GM18505 (cell line): ENCODE results near the gene PM20D1.
"Not testable (repeated sequence)": the region's sequence is repeated elsewhere in the genome, so short reads cannot be mapped to it uniquely, and the experiment has no call there.

Experiments
- ATAC-seq: cut with Tn5 transposase; IDR thresholded peaks from one replicate; pipeline ENCODE4 v1.9.1; 2021; ENCODE audit not compliant: unreplicated experiment
- POLR2A ChIP-seq: IDR thresholded peaks from 4 replicates; pipeline ENCODE4 v1.6.1; 2011; ENCODE audit warnings: borderline replicate concordance; ENCODE audit not compliant: insufficient read depth, insufficient read length; ENCODE audit errors: extremely low read depth

PM20D1 gene, protein sequence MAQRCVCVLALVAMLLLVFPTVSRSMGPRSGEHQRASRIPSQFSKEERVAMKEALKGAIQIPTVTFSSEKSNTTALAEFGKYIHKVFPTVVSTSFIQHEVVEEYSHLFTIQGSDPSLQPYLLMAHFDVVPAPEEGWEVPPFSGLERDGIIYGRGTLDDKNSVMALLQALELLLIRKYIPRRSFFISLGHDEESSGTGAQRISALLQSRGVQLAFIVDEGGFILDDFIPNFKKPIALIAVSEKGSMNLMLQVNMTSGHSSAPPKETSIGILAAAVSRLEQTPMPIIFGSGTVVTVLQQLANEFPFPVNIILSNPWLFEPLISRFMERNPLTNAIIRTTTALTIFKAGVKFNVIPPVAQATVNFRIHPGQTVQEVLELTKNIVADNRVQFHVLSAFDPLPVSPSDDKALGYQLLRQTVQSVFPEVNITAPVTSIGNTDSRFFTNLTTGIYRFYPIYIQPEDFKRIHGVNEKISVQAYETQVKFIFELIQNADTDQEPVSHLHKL

DNA sequence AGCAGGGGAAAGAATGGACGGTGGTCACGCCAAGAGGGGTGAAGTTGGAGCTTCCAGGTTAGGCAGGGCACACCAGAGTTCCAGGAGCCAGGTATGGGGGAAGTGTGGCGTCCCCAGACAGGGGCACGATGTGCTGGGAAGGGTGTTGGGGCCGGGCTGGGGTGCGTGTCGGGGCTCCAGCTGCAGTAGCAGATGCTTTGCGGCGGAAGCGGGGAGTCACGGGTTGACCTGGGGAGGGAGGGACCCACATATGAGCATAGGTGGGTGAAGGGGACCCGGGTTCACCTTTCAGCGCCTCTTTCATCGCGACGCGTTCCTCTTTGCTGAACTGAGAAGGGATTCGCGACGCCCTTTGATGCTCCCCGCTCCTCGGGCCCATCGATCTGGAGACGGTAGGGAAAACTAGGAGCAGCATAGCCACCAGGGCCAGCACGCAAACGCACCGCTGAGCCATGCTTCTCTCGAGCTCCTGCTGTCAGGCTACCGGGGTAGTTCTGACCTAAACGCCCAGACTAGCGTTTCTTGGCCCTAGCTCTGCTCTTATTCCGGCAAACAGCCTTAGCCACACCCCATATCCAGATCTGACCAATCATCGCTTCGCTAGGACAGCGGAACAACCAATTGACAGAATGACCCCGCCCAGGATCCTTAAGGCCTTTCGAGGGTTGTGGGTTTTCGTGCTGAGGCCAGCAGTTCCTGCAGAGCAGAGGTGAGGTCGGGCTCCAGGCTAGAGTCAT lies at the start of gene PM20D1:
Gene PM20D1 (minus strand): TSS at position 514 of the 737 bp plus-strand sequence. CDS start 60 bp downstream, at position 454.
- no peak for ATAC-seq
- no peak for TF ChIP-seq POLR2A

DNA sequence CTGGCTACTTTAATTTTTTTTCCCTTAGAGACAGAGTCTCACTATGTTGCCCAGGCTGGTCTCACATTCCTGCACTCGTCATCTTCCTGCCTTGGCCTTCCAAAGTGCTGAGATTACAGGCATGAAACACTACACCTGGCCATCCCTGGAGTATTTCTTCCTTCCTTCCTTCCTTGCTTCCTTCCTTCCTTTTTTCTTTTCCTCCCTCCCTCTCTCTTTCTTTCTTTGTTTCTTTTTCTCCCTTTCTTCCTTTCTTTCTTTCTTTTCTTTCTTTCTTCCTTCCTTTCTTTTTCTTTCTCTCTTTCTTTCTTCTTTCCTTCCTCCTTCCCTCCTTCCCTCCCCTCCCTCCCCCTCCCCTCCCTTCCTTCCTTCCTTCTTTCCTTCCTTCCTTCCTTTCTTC lies 46.4 kb upstream of the PM20D1 start:
- ATAC-seq = no peak

GRCh38 chr1:205894119-205894518 lies 44.2 kb upstream of the PM20D1 start:
- ATAC-seq = not testable (repeated sequence)

More for the DNA sequence above, 46.4 kb upstream of the PM20D1 start:
- TF ChIP-seq POLR2A = no peak

- ATAC-seq = not testable (repeated sequence)
These were observed 42.2 kb upstream of the PM20D1 start for GRCh38 chr1:205892175-205892574.

GRCh38 chr1:205891481-205891880 lies 41.5 kb upstream of the PM20D1 start:
- ATAC-seq = not testable (repeated sequence)

DNA sequence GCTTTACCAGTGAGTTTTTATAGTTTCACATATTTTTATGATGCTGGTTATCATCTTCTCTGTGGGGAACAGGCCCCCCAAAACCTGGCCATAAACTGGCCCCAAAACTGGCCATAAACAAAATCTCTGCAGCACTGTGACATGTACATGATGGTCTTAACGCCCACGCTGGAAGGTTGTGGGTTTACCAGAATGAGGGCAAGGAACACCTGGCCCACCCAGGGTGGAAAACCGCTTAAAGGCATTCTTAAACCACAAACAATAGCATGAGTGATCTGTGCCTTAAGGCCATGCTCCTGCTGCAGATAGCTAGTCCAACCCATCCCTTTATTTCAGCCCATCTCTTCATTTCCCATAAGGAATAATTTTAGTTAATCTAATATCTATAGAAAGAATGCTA lies 40.7 kb upstream of the PM20D1 start:
- not testable (repeated sequence) for ATAC-seq

- not testable (repeated sequence) for ATAC-seq
These were observed 39.8 kb upstream of the PM20D1 start for GRCh38 chr1:205889706-205890105.

GRCh38 chr1:205889006-205889405 lies 39.1 kb upstream of the PM20D1 start:
- ATAC-seq = not testable (repeated sequence)

DNA sequence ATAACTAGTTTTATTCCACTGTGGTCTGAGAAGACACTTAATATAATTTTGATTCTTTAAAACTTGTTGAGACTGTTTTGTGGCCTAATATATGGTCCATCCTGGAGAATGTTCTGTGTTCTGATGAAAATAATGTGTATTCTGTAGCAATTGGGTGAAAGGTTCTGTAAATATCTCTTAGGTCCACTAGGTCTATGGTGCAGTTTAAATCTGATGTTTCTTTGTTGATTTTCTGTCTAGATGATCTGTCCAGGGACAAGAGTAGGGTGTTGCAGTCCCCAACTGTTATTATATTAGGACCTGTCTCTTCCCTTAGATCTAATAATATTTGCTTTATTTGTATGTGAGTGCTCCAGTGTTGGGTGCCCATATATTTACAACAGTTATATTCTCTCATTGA lies 33.9 kb upstream of the PM20D1 start:
- TF ChIP-seq POLR2A = no peak
- ATAC-seq = no peak

DNA sequence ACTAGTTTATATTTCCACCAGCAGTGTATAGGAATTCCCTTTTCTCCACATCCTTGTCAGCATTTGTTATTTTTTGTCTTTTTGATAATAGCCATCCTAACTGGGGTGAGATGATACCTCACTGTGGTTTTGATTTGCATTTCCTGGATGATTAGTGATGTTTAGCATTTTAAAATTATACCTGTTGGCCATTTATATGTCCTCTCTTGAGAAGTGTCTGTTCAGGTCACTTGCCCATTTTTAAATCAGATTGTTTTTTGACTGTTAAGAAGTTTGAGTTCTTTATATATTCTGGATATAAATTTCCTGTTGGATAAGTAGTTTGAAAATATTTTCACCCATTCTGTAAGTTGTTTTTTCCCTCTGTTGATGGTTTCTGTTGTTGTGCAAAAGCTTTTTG lies 31.0 kb upstream of the PM20D1 start:
- no peak for ATAC-seq
- TF ChIP-seq POLR2A = no peak

DNA sequence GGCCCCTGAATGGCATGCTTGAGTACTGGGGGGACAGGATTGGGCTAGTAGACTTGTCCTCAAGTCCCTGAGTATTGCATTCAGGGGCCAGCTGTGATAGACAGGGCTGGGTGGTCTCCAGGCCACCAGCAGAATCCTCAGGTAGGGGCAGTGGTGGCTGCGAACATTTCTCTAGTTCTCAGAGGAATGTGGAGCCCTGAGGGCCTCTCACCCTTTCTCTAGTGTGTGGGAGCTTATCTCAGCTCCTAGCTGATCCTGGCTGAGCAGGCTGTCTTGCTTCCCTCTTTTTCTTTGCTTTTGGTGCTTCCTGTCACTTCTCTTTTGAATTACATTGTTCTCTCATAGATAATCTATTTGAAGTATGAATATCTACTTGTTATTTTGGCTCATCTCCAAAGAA lies 30.0 kb upstream of the PM20D1 start:
- no peak for ATAC-seq
- TF ChIP-seq POLR2A = no peak

- ATAC-seq = no peak
- no peak for TF ChIP-seq POLR2A
These were observed 28.1 kb upstream of the PM20D1 start for GRCh38 chr1:205878026-205878425.

GRCh38 chr1:205873148-205873547 lies 23.2 kb upstream of the PM20D1 start:
- not testable (repeated sequence) for ATAC-seq

DNA sequence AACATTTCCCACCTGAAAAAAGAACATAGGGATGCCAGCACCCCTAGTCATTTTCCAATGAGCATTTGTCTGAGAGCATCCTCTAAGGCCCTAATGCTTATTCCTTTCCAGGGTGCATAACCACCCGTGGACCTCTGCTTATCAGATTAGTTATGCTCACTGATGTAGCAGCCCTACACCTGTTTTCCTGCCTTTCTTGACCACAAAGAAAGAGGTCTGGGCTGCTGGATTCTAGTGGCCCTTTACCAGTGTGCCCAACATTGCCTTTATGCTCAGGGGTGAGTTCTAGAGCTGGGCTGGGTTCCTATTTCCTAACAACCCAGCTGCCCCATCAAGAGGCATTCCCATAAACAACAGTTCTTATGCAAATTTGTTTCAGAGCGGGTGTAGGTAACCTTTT lies 20.3 kb upstream of the PM20D1 start:
- ATAC-seq = no peak
- TF ChIP-seq POLR2A = no peak

GRCh38 chr1:205861540-205861939 lies 11.6 kb upstream of the PM20D1 start:
- ATAC-seq = no peak
- TF ChIP-seq POLR2A = no peak
